Midbrain (tissue), 1 donor: ENCODE measurements around the gene ABCC3.
A peak's percentile ranks its signal among the peaks of the same experiment; 100 is the strongest.
"Not testable (repeated sequence)": the region's sequence is repeated elsewhere in the genome, so short reads cannot be mapped to it uniquely, and the experiment has no call there.

Experiments used
- DNase-seq: peaks from one replicate; lab custom pipeline; 2025; lab: John Stamatoyannopoulos, UW

The ABCC3 gene

GRCh38 chr17:50666316-50666715 is 31.6 kb downstream of the ABCC3 start:
- no peak for DNase-seq

- no peak for DNase-seq
These were observed 32.8 kb downstream of the ABCC3 start for GRCh38 chr17:50667259-50668024.

- no peak for DNase-seq
These were observed 33.5 kb downstream of the ABCC3 start for GRCh38 chr17:50668025-50668837.

- DNase-seq: no peak
These were observed 34.3 kb downstream of the ABCC3 start for GRCh38 chr17:50668838-50669581.

- no peak for DNase-seq
These were observed 37.4 kb downstream of the ABCC3 start for GRCh38 chr17:50672071-50672470.

- no peak for DNase-seq
These were observed 38.3 kb downstream of the ABCC3 start for GRCh38 chr17:50672831-50673551.

GRCh38 chr17:50675190-50675589 is 40.5 kb downstream of the ABCC3 start:
- DNase-seq: no peak

GRCh38 chr17:50675627-50676026 is 40.9 kb downstream of the ABCC3 start:
- DNase-seq: no peak

- DNase-seq: no peak
These were observed 41.6 kb downstream of the ABCC3 start for GRCh38 chr17:50676065-50676975.

GRCh38 chr17:50677851-50678375 is 43.2 kb downstream of the ABCC3 start:
- no peak for DNase-seq

- DNase-seq: no peak
These were observed 44.4 kb downstream of the ABCC3 start for GRCh38 chr17:50679008-50679544.

GRCh38 chr17:50680126-50680525 is 45.4 kb downstream of the ABCC3 start:
- DNase-seq: no peak

GRCh38 chr17:50680543-50681262 is 46.0 kb downstream of the ABCC3 start:
- DNase-seq: not testable (repeated sequence)

GRCh38 chr17:50681263-50682200 is 46.9 kb downstream of the ABCC3 start:
- peak; percentile 47 for DNase-seq

GRCh38 chr17:50682441-50682840 is 47.8 kb downstream of the ABCC3 start:
- no peak for DNase-seq

- no peak for DNase-seq
These were observed 48.3 kb downstream of the ABCC3 start for GRCh38 chr17:50682938-50683337.

- DNase-seq: no peak
These were observed 49.0 kb downstream of the ABCC3 start for GRCh38 chr17:50683434-50684287.

GRCh38 chr17:50684288-50684611 is 49.6 kb downstream of the ABCC3 start:
- DNase-seq: no peak
